H9 (cell line): ENCODE results near the gene TSSK6. TPM values are rescaled to one million over a fixed set of nuclear protein-coding genes. Genes with fewer than 3 reads are reported as not detected.

Source experiments
- DNase-seq: peaks from one replicate; pipeline ENCODE4 v3.0.0-alpha.2; 2017
- H2AFZ ChIP-seq: one replicate; pipeline ENCODE4 v1.6.1; 2013; ENCODE audit warnings: mild to moderate bottlenecking, low read length, control low read depth, moderate library complexity
- H2AK5ac ChIP-seq: 2 replicates; pipeline ENCODE4 v1.6.1; 2013; ENCODE audit warnings: low read length, control low read depth, mixed read lengths; ENCODE audit not compliant: insufficient read length
- H2BK120ac ChIP-seq: one replicate; pipeline ENCODE4 v1.6.1; 2013; ENCODE audit warnings: low read depth, mild to moderate bottlenecking, low read length, control low read depth, inconsistent platforms; ENCODE audit not compliant: poor library complexity, severe bottlenecking
- H2BK12ac ChIP-seq: 2 replicates; pipeline ENCODE4 v1.6.1; 2013; ENCODE audit warnings: low read length, control low read depth, mixed read lengths, low read depth; ENCODE audit not compliant: insufficient read length
- H2BK15ac ChIP-seq: 2 replicates; pipeline ENCODE4 v1.6.1; 2013; ENCODE audit warnings: low read depth, low read length, control low read depth
- H2BK20ac ChIP-seq: one replicate; pipeline ENCODE4 v1.6.1; 2013; ENCODE audit warnings: low read depth, mild to moderate bottlenecking, low read length, control low read depth, inconsistent platforms; ENCODE audit not compliant: poor library complexity, severe bottlenecking
- H2BK5ac ChIP-seq: 2 replicates; pipeline ENCODE4 v1.6.1; 2013; ENCODE audit warnings: low read length, control low read depth, mixed read lengths; ENCODE audit not compliant: insufficient read length
- H3K14ac ChIP-seq: 2 replicates; pipeline ENCODE4 v1.6.1; 2013; ENCODE audit warnings: low read length, control low read depth; ENCODE audit not compliant: insufficient read depth
- H3K18ac ChIP-seq: 2 replicates; pipeline ENCODE4 v1.6.1; 2013; ENCODE audit warnings: low read depth, mild to moderate bottlenecking, mixed read lengths, low read length, control low read depth; ENCODE audit not compliant: insufficient read length
- H3K23ac ChIP-seq: 2 replicates; pipeline ENCODE4 v1.6.1; 2013; ENCODE audit warnings: low read length, control low read depth, mixed read lengths, low read depth; ENCODE audit not compliant: insufficient read length
- H3K23me2 ChIP-seq: 2 replicates; pipeline ENCODE4 v1.6.1; 2013; ENCODE audit warnings: low read depth, mild to moderate bottlenecking, mixed read lengths, low read length, control low read depth; ENCODE audit not compliant: insufficient read length, poor library complexity, severe bottlenecking
- H3K27ac ChIP-seq: 2 replicates; pipeline ENCODE4 v1.5.1; 2013; ENCODE audit warnings: low read length, control low read depth, mixed read lengths, low read depth; ENCODE audit not compliant: insufficient read length
- H3K27me3 ChIP-seq: 2 replicates; pipeline ENCODE4 v1.6.1; 2013; ENCODE audit warnings: low read length, control low read depth, inconsistent platforms; ENCODE audit not compliant: insufficient read depth
- H3K4ac ChIP-seq: 2 replicates; pipeline ENCODE4 v1.6.1; 2013; ENCODE audit warnings: low read depth, mild to moderate bottlenecking, control low read depth, inconsistent platforms, low read length, moderate library complexity
- H3K4me1 ChIP-seq: 2 replicates; pipeline ENCODE4 v1.6.1; 2013; ENCODE audit warnings: low read length, control low read depth, inconsistent platforms; ENCODE audit not compliant: insufficient read depth
- H3K4me2 ChIP-seq: 2 replicates; pipeline ENCODE4 v1.6.1; 2013; ENCODE audit warnings: low read length, control low read depth, mixed read lengths; ENCODE audit not compliant: insufficient read length, insufficient read depth
- H3K56ac ChIP-seq: 2 replicates; pipeline ENCODE4 v1.6.1; 2013; ENCODE audit warnings: low read depth, mild to moderate bottlenecking, mixed read lengths, low read length, control low read depth; ENCODE audit not compliant: insufficient read length
- H3K79me1 ChIP-seq: 2 replicates; pipeline ENCODE4 v1.6.1; 2013; ENCODE audit warnings: low read depth, mild to moderate bottlenecking, moderate library complexity, low read length, control low read depth, inconsistent platforms; ENCODE audit not compliant: insufficient read depth, poor library complexity, severe bottlenecking
- H3K79me2 ChIP-seq: 2 replicates; pipeline ENCODE4 v1.6.1; 2013; ENCODE audit warnings: low read length, control low read depth, inconsistent platforms; ENCODE audit not compliant: insufficient read depth
- H3K9ac ChIP-seq: 2 replicates; pipeline ENCODE4 v1.6.1; 2013; ENCODE audit warnings: low read length, control low read depth, mixed read lengths; ENCODE audit not compliant: insufficient read length; ENCODE audit errors: extremely low read depth
- H3K9me3 ChIP-seq: one replicate; pipeline ENCODE4 v1.6.1; 2013; ENCODE audit warnings: low read depth, low read length, inconsistent platforms; ENCODE audit not compliant: control insufficient read depth
- H3T11ph ChIP-seq: one replicate; pipeline ENCODE4 v1.6.1; 2013; ENCODE audit warnings: mild to moderate bottlenecking, low read length, control low read depth, inconsistent platforms
- H4K20me1 ChIP-seq: one replicate; pipeline ENCODE4 v1.6.1; 2013; ENCODE audit not compliant: control insufficient read depth, insufficient read length, insufficient read depth
- H4K5ac ChIP-seq: 2 replicates; pipeline ENCODE4 v1.6.1; 2013; ENCODE audit warnings: low read depth, mild to moderate bottlenecking, mixed read lengths, low read length, control low read depth; ENCODE audit not compliant: insufficient read length
- H4K8ac ChIP-seq: replicated peaks from 2 replicates; pipeline ENCODE4 v1.6.1; 2013; ENCODE audit warnings: low read length, control low read depth, mixed read lengths, low read depth; ENCODE audit not compliant: insufficient read length
- H4K91ac ChIP-seq: 2 replicates; pipeline ENCODE4 v1.6.1; 2013; ENCODE audit warnings: low read depth, mild to moderate bottlenecking, moderate library complexity, mixed read lengths, low read length, control low read depth; ENCODE audit not compliant: insufficient read length
- H3K27ac Mint-ChIP-seq, 3 experiments: 2 replicates in 2 of 3; 3 replicates in 1 of 3; pipeline ENCODE4 v1.8.0; 2020 to 2021; ENCODE audit warnings: mixed read lengths in 3 of 3, mild to moderate bottlenecking in 1 of 3, moderate library complexity in 1 of 3
- H3K27me3 Mint-ChIP-seq: 2 replicates; pipeline ENCODE4 v1.8.0; 2021; ENCODE audit warnings: low read depth, mild to moderate bottlenecking, moderate library complexity, mixed read lengths
- H3K36me3 Mint-ChIP-seq, 3 experiments: 2 replicates in 2 of 3; 3 replicates in 1 of 3; pipeline ENCODE4 v1.8.0; 2020 to 2021; ENCODE audit warnings: low read depth in 3 of 3, mixed read lengths in 3 of 3; ENCODE audit not compliant: insufficient read depth in 1 of 3
- H3K4me1 Mint-ChIP-seq, 2 experiments: 2 replicates each; pipeline ENCODE4 v1.8.0; 2020; ENCODE audit warnings: mixed read lengths in 2 of 2
- H3K4me3 Mint-ChIP-seq, 2 experiments: 2 replicates in 1 of 2; 3 replicates in 1 of 2; pipeline ENCODE4 v1.8.0; 2020 to 2021; ENCODE audit warnings: mild to moderate bottlenecking in 2 of 2, mixed read lengths in 2 of 2, moderate library complexity in 1 of 2
- H3K9me3 Mint-ChIP-seq, 2 experiments: 2 replicates in 1 of 2; 3 replicates in 1 of 2; pipeline ENCODE4 v1.8.0; 2020; ENCODE audit warnings: mild to moderate bottlenecking in 2 of 2, mixed read lengths in 2 of 2, moderate library complexity in 1 of 2
- CTCF ChIP-seq: fragments of 200-600 bp; sonication (generic); conservative IDR thresholded peaks from 3 replicates; pipeline ENCODE4 v1.8.0; 2021; ENCODE audit warnings: antibody characterized with exemption, mild to moderate bottlenecking
- WGBS: extraction: QIAGEN DNeasy Blood & Tissue Kit; methylation state at CpG from one replicate; pipeline ENCODE4 v1.1.7; 2013; ENCODE audit warnings: missing lambda C conversion rate, low lambda C conversion rate, mixed read lengths; ENCODE audit not compliant: insufficient read length; ENCODE audit errors: extremely low coverage; 5-methylcytosine and 5-hydroxymethylcytosine counted together
- total RNA-seq: library from RNA; stranded (reverse); gene quantifications from 2 replicates; pipeline ENCODE4 v1.2.1, GENCODE V29; 2021

TSSK6 gene
- total RNA-seq, 1 experiment from 2014 or later, result 2.6 TPM

DNA sequence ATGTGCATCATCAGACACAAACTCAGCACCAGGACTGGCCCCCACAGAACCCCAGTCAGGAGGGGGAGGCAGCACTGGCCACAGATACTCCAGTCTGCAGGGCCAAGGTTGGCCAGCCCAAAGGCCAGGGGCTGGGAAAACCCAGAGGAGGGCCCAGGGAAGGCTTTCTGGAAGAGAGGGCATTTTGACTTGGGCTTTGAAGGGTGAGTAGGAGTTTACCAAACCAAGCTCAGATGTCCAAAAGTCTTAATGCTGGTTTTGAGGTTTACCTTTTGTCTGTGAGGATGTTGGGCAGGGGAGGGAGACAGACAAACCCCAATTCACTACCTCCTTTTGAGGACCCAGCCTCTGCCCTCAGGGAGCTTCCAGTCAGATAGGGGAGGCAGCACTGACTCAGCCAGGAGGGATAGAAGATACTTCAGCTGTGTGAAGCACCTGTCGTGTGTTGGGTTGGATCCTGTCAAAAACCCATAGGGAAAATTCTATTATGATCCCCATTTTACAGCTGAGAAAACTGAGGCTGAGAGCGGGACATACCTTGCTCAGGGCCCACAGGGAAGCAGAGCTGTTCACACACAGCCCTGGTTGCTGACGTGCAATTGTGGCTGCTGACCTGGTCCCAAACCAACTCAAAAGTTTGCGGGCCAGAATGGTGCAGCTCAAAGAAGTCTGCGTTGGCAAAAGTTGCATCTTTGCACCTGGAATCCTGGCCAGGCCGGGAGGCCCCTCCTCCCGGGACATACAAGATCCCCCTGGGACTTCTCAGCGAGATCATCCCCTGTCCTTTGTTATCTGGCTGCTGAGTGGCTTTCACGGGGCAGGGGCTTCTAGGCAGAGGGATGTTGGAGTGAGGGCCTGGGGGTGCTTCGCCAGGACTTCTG is 35.9 kb upstream of the TSSK6 start:
- Histone ChIP-seq H3K9ac (no peak overlapping the region), H2BK120ac (no peak overlapping the region), H3K27me3 (no peaks in the 10 kb centered on the region), H3T11ph (no peak overlapping the region), H3K23ac (no peak overlapping the region), H2BK12ac (no peak overlapping the region), H2BK15ac (no peak overlapping the region), H4K5ac (no peak overlapping the region), H3K4me2 (no peak overlapping the region), H3K4ac (no peak overlapping the region), H3K27ac (no peak overlapping the region), H3K4me1 (no peaks in the 10 kb centered on the region), H2BK20ac (no peak overlapping the region), H2BK5ac (no peak overlapping the region), H4K20me1 (no peaks in the 10 kb centered on the region), H3K14ac (no peak overlapping the region), H3K9me3 (no peaks in the 10 kb centered on the region), H4K91ac (no peak overlapping the region), H4K8ac (no peak overlapping the region), H2AK5ac (no peak overlapping the region), H3K79me1 (no peaks in the 10 kb centered on the region), H3K18ac (no peak overlapping the region), H3K56ac (no peak overlapping the region), H2AFZ (no peak overlapping the region), H3K23me2 (no peaks in the 10 kb centered on the region), H3K79me2 (no peaks in the 10 kb centered on the region)
- Mint-ChIP-seq H3K4me3 (no peak overlapping the region), H3K27ac (peak overlapping the region in 1 of 3 experiments; percentile 59; a peak in 1 of 7 replicates), H3K9me3 (no peaks in the 10 kb centered on the region; a peak in 1 of 5 replicates), H3K36me3 (no peaks in the 10 kb centered on the region; a peak in 1 of 7 replicates), H3K27me3 (peaks cover 7% of the 10 kb centered on the region), H3K4me1 (peaks cover 0 to 8% of the 10 kb centered on the region in 2 experiments; a peak in 2 of 4 replicates)
- no CpG with 5 or more reads among the region's 10 CpGs for WGBS
- peak; percentile 32 for DNase-seq
- no peak for TF ChIP-seq CTCF
